ENCODE measurements around the gene PAX1. TPM values are rescaled to one million over a fixed set of nuclear protein-coding genes. Genes with fewer than 3 reads are reported as not detected.

Gene PAX1
- total RNA-seq, 1 donor from 2014 or later = not detected

DNA sequence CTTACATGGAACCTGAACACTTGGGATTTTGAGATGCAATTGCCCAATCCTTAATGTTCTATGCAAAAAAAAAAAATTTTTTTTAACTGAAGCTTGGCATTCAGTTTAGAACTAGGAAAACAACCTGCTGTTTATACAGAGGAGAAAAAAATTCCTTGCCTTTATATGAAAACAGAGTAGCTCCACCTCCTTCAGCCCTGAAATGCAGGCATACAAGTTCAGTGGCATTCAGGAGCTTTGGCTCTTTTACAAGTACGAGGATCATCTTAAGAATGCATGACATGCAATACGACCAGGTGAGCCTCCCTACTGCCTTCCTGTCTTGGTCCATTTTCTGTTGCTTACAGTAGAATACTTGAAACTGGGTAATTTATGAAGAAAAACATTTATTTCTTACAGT lies 20.4 kb downstream of the PAX1 start:
- DNase-seq (ENCODE audit: low read depth) = no peak

DNA sequence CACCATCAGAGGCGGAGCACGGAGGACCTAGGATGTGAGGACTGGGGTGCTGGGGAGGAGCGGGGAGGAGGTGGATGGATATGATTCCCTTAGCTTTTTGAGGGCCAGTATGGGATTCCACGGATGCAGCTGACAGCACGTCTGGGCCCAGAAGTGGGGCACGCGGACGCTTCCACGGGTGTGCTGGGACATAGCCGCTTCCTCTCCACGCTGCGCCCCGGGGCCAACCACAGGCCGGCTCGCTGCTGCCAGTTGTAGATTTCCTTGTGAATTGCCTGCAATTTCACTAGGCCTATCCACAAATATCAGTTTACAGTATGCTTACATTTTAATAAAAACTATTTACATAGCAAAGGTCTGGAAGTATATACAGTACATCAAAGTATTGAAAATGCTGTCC lies 23.9 kb downstream of the PAX1 start:
- no peak for DNase-seq (ENCODE audit: low read depth)

DNA sequence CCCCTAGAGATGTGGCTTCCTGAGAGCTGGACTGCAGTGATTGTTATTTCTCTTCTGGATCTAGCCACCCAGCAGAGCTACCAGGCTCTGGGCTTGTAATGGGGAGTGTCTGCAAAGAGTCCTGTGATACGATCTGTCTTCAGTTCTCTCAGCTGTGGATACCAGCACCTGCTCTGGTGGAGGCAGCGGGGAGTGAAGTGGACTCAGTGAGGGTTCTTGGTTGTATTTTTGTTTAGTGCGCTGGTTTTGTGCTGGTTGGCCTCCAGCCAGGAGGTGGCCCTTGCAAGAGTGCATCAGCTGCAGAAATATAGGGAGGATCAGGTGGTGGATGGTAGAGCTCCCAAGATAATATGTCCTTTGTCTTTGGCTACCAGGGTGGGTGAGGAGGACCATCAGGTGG lies 33.7 kb downstream of the PAX1 start:
- no peak for DNase-seq (ENCODE audit: low read depth)

DNA sequence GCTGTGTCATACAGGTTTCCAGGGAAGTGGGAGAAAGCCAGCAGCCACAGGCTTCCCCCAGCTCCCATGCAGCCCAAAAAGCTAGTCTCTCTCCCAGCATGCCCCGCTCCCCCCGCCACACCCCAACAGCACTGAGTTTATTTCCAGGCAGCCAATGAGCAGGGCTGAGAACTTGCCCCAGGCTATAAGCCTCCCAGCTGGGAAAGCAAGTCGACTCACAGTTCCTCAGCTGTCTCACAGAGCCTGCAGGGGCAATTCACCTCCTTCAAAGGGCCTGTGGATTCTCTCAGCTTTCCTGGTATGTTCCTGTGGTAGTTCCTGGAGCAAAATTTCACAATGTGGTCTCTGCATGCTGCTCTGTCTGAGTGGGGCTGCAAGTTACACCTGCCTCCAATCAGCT lies 34.2 kb downstream of the PAX1 start:
- DNase-seq (ENCODE audit: low read depth) = no peak

DNA sequence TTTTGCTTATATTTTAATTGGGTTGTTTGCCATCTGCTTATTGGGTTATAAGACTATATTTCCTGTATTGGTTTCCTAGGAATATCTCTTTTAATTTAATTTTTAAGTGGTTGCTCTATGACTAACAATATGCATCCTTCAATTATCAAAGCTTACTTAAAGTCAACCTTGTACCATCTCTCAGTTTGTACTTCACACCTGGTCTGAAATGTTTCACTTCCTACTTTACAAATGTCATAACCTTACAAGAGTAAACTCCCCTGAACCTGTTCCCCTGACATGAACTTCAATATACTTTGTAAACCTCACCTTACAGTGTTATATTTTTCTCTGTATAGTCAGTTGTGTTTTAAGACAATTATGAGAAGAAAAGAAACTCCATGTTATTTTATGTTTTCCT lies 35.8 kb downstream of the PAX1 start:
- no peak for DNase-seq (ENCODE audit: low read depth)

DNA sequence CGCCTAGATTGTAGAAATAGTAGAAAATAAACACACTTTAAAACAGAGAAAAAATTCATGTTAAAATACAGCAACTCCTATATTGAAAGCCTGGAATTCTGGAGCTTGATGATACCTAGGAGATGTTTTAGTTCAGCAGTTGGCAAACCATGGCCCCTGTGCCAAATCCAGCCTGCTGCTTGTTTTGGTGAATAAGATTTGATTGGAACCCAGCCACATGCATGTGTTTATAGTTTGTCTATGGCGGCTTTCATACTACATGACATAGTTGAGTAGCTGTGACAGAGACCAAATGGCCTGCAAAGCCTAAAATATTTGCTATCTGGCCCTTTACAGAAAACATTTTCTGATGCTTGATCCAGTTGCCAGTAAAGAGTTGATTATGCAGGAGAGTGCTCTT lies 57.2 kb downstream of the PAX1 start:
- no peak for DNase-seq (ENCODE audit: low read depth)

DNA sequence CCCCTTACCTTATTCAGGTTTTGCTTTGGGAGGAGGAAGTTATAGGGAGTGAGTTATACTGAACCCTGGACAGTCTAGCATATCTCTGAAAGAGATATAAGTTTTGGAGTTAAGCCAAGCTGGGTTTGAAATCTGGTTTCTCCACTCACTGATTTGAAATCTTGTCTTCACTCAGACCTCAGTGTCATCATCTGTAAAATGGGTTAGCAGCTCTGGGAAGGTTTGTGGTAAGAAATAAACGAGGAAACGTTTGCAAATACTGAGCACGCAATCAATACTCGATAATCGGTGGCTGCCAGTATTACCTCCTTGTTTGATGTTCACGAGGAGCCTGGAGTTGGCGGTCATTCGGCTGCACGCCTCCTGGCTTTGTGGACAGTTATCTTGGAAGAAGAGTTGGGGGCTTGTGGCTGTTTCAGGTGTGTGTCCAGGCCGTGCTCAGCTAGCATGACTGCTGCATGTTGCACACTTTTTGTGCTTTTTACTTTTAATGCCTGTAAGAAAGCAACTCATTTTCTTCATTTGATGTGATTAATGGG lies 61.8 kb downstream of the PAX1 start:
- no peak for DNase-seq (ENCODE audit: low read depth)

DNA sequence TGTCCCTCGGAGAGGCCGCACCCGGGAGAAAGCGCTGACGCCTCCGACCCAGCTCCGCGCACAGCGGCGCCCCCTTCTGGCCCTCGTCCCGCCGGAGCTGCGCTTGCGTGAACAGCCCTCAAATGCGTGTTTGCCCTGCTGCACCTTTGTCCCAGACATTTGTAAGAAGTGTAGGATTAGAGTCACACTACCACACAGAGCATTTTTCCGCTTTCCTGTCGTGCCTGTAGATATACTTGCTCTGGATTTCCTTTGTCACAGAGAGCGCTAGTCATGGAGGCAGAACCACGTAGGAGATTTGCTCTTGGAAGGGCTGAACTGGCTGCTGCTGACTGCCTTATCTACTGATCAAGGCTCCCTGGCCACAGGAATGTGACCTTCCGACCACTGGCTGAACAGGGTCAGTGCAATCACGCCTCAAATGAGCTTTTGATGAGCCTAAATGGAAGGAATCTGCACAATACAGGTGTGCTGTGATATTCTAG lies 62.3 kb downstream of the PAX1 start:
- no peak for DNase-seq (ENCODE audit: low read depth)

Other genes with a start within 250 kb of the PAX1 start
- gene NKX2-2, start 191.6 kb upstream of the PAX1 start, total RNA-seq = not detected in 2 replicates

Data from myocyte (in vitro differentiated cells).